ENCODE measurements around the gene KREMEN1. TPM values are rescaled to one million over a fixed set of nuclear protein-coding genes. Genes with fewer than 3 reads are reported as not detected.

The KREMEN1 gene
- total RNA-seq, 4 donors from 2014 or later = 7.6 to 15.9 (median 8.9) TPM

DNA sequence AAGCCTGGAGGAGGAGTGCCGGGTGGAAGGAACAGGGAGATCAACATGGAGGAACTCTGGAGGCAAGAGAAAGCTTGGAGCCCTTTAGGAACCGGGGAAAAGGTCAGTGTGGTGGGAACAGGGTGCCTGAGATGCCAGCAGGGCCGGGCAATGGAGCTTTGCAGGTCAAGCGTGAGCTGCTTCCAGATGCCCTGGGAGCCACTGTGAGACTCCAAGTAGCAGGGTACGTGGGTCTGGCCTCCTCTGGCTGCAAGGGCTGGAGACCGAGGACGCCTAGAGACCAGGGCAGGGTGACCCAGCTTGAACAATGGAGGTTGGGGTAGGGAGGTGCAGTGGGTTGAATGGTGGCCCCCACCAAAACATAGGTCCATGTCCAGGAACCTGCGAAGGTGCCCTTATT, 117.2 kb downstream of the KREMEN1 start:
- TF ChIP-seq CTCF (IDR thresholded peaks at IDR 0.05; ENCODE audit: low read depth) = no peak

DNA sequence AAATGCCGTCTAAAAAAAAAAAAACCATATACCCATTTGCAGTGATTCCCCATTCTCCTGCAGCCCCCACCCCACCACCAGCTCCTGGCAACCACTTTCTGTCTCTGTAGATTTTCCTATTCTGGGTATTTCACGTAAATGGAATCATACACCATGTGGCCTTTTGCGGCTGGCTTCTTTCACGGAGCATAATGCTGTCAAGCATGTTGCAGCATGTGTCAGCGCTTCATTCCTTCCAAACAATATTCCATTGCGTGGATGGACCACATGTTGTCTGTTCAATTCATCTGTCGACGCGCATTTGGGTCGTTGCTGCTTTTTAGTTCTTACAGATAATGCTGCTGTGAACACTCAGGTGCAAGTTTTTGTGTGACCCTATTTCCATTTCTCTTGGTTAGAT, 118.1 kb downstream of the KREMEN1 start:
- TF ChIP-seq CTCF (IDR thresholded peaks at IDR 0.05; ENCODE audit: low read depth) = no peak

DNA sequence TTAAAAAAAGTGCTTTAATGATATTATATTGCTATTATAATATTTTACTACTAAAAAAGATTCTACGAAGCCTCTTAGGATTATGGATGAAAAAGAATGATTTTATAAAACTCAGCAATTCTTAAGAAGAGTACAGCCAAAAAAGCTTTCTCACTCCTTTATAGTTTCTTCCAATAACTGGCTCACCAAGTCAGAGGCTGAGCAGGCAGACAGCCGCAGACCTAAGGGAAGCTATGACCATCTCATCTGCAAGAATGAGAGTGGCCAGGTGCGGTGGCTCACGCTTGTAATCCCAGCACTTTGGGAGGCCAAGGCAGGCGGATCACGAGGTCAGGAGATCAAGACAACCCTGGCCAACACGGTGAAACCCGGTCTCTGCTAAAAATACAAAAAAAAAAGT, 120.2 kb downstream of the KREMEN1 start:
- no peak for TF ChIP-seq CTCF (IDR thresholded peaks at IDR 0.05; ENCODE audit: low read depth)

- no peak for TF ChIP-seq CTCF (IDR thresholded peaks at IDR 0.05; ENCODE audit: low read depth)
Observed at GRCh38 chr22:29194184-29194583, 121.3 kb downstream of the KREMEN1 start.

DNA sequence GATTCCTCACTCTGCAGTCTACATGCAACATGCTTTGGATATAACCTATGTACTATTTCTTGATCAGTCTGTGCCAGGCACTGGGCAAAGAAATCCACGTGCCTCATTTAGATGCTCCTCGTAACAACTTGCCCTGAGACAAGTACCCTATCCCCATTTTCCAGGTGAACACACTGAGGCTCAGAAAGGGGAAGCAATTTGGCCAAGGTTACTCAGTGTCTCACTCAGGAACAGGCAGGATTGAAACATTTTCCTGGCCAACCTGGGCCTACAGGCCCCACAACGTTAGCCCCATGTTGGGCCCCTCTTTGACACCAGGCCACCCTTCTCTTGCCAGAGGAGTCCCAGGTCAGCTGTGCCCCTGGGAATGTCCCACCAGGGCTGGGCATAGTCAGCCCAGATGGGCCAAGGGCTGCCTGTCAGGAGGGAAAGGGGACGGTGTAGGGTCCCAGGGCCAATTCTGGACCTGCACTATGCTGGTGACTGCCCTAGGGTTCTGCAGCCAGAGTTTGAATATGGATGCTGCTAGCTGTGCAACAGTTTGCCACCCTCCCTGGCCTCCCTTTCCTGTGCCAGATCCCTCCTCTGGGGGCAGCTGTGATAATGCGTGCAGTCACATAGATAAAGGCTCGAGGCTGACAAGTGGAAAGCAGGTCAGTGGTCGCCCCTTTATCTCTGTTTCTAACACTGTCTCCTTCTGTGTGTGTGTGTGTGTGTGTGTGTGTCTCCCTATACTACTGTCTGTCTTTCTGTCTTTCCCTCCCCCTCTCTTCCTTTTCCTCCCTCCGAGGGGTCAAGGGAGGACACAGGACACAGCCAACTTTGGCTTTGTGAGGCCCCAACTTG, 122.5 kb downstream of the KREMEN1 start:
- TF ChIP-seq CTCF (IDR thresholded peaks at IDR 0.05; ENCODE audit: low read depth) = no peak

- TF ChIP-seq CTCF (IDR thresholded peaks at IDR 0.05; ENCODE audit: low read depth) = no peak
Observed at GRCh38 chr22:29195964-29196666, 123.3 kb downstream of the KREMEN1 start.

DNA sequence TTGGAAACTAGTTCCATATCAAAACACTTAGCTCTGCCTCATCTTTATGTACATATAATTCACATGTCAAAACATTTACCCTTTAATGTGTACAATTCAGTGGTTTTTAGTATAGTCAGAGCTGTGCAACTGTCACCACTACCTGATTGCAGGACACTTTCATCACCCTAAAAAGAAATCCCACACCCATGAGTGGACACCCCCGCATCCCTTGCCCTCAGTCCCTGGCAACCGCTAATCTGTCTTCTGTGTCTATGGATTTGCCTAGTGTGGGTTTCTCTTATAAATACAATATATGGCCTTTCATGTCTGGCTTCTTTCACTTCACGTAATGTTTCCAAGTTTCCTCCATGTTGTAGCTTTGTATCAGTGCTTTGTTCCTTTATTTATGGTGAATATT, 124.3 kb downstream of the KREMEN1 start:
- TF ChIP-seq CTCF (IDR thresholded peaks at IDR 0.05; ENCODE audit: low read depth) = no peak
